ENCODE data around the gene FAM135A. TPM values are rescaled to one million over a fixed set of nuclear protein-coding genes. Genes with fewer than 3 reads are reported as not detected.
A peak's percentile ranks its signal among the peaks of the same experiment; 100 is the strongest.

Gene FAM135A
- total and polyA plus RNA-seq, 2 of the 8 experiments (the other 6 are each of a cell fraction or from before 2014, with no cell fraction given): 17.4 to 35.7 TPM

DNA sequence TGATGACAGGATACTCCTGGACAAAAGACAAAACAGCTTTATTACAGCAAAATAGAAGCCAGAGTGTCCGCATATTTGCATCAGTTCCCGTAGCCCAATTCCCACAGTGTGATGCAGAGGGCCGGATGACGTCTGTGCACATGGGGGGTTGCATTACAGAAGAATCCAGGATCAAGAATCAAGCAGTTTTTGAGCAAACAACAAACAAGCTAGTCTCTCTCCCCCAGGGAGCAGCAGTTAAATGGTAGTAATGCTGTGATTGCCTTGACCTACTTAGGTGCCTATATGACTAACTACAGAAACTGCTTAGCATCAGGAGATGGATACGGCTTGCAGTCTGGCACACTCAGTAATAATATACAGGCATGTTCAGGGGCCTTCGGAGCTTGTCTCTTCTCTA is 150.2 kb downstream of the FAM135A start:
- Histone ChIP-seq H3K27ac (ENCODE audit: low read depth, low read length) (no peak overlapping the region), H2BK12ac (ENCODE audit: low read depth, low read length) (no peak overlapping the region), H2AFZ (ENCODE audit: low read length) (no peak overlapping the region), H2AK5ac (ENCODE audit: low read depth, low read length) (no peak overlapping the region), H3K23me2 (ENCODE audit: low read depth, low read length) (no peaks in the 10 kb centered on the region), H3K14ac (ENCODE audit: insufficient read length) (no peak overlapping the region), H2BK15ac (ENCODE audit: low read length) (no peak overlapping the region), H3K4ac (replicated peaks; ENCODE audit: insufficient read length, low read depth, low read length) (no peak overlapping the region), H3K4me2 (ENCODE audit: insufficient read depth in 1 of 2, low read depth in 2 of 2, low read length in 2 of 2) (no peak overlapping the region), H4K91ac (replicated peaks; ENCODE audit: insufficient read length, low read length) (no peak overlapping the region), H4K8ac (ENCODE audit: extremely low read depth, insufficient read depth, low read length) (no peak overlapping the region), H3K4me1 (replicated peaks in 1 of 4; ENCODE audit: control insufficient read depth in 3 of 4, insufficient read depth in 4 of 4, low read length in 3 of 4) (peaks cover 0 to 6% (median 3%) of the 10 kb centered on the region in 4 experiments; a peak in 4 of 7 replicates), H3K27me3 (replicated peaks in 1 of 4; ENCODE audit: control insufficient read depth in 3 of 4, extremely low read depth in 1 of 4, insufficient read depth in 3 of 4, low read length in 3 of 4) (no peaks in the 10 kb centered on the region), H4K5ac (ENCODE audit: insufficient read length, low read depth, low read length) (no peak overlapping the region), H3K56ac (replicated peaks; ENCODE audit: insufficient read length, low read depth, low read length) (no peak overlapping the region), H3K79me1 (ENCODE audit: low read depth, low read length) (no peaks in the 10 kb centered on the region), H3K36me3 (ENCODE audit: control insufficient read depth in 2 of 4, insufficient read depth in 4 of 4, low read length in 3 of 4) (peaks cover 0 to 6% (median 1%) of the 10 kb centered on the region in 4 experiments; a peak in 3 of 8 replicates), H4K20me1 (replicated peaks in 1 of 2; ENCODE audit: control insufficient read depth in 1 of 2, insufficient read depth in 2 of 2, low read length in 2 of 2) (no peaks in the 10 kb centered on the region), H3K79me2 (ENCODE audit: control insufficient read depth in 1 of 2, insufficient read depth in 2 of 2, low read length in 2 of 2) (peaks cover 0 to 10% of the 10 kb centered on the region in 2 experiments; a peak in 1 of 4 replicates), H3K9me3 (ENCODE audit: insufficient read depth in 2 of 2, low read depth in 1 of 2, low read length in 1 of 2) (no peaks in the 10 kb centered on the region), H3K18ac (ENCODE audit: extremely low read depth, low read length) (no peak overlapping the region), H3K4me3 (ENCODE audit: extremely low read depth in 1 of 4, insufficient read depth in 2 of 4, low read depth in 3 of 4, low read length in 4 of 4) (no peak overlapping the region), H2BK5ac (ENCODE audit: low read depth, low read length) (no peak overlapping the region), H3K23ac (ENCODE audit: insufficient read length) (no peak overlapping the region), H2BK120ac (replicated peaks; ENCODE audit: low read depth, low read length) (no peak overlapping the region), H3K9ac (replicated peaks in 1 of 4; ENCODE audit: extremely low read depth in 1 of 4, low read depth in 3 of 4, low read length in 3 of 4) (no peak overlapping the region), H2BK20ac (ENCODE audit: low read length) (no peak overlapping the region)
- peak; percentile 36; the same call in 1 of the 2 replicates for TF ChIP-seq SP1 (IDR thresholded peaks at IDR 0.05; ENCODE audit: low read depth, low read length)
- TF ChIP-seq JUN (IDR thresholded peaks at IDR 0.05; ENCODE audit: low read depth, low read length): no peak
- TF ChIP-seq POLR2AphosphoS5 (IDR thresholded peaks at IDR 0.05; ENCODE audit: low read depth, low read length): no peak
- TF ChIP-seq POU5F1 (IDR thresholded peaks at IDR 0.05; ENCODE audit: low read depth, low read length): no peak
- no peak for TF ChIP-seq ASH2L (IDR thresholded peaks at IDR 0.05; ENCODE audit: low read length)
- no peak for TF ChIP-seq EP300 (IDR thresholded peaks at IDR 0.05; ENCODE audit: borderline replicate concordance in 1 of 2, low read depth in 2 of 2, low read length in 2 of 2)
- peak; percentile 15 for TF ChIP-seq NANOG (IDR thresholded peaks at IDR 0.05; ENCODE audit: insufficient read depth, low read depth, low read length, poor library complexity, severe bottlenecking)
- TF ChIP-seq YY1 (IDR thresholded peaks at IDR 0.05; ENCODE audit: low read depth, low read length): no peak
- POLR2A ChIA-PET (ENCODE audit: partially characterized antibody): no interaction called here
- no peak for DNase-seq (ENCODE audit: low read depth in 1 of 2, low spot score in 2 of 2)
- FAIRE-seq: peak; percentile 7
- CTCF ChIA-PET (ENCODE audit: partially characterized antibody): interaction anchor here (0.6 to 0.7 kb wide), 2 partner anchors 13 to 280 kb away, joined by 3 to 4 read pairs; no protein-coding TSS in a partner anchor
- 76% methylated on average over 6 of the region's 6 CpGs; no CpG with 5 or more reads in 1 of the 2 experiments for WGBS, 2 experiments (ENCODE audit: extremely low coverage in 1 of 2, insufficient coverage in 1 of 2, insufficient read length in 1 of 2, insufficient replicate concordance in 2 of 2, low coverage in 1 of 2, low lambda C conversion rate in 2 of 2, missing lambda C conversion rate in 1 of 2)

All from H1 (cell line).